ENCODE data around the gene CCDC186. TPM values are rescaled to one million over a fixed set of nuclear protein-coding genes. Genes with fewer than 3 reads are reported as not detected.

Gene CCDC186
- total RNA-seq, 1 experiment from 2014 or later = 9.1 TPM

DNA sequence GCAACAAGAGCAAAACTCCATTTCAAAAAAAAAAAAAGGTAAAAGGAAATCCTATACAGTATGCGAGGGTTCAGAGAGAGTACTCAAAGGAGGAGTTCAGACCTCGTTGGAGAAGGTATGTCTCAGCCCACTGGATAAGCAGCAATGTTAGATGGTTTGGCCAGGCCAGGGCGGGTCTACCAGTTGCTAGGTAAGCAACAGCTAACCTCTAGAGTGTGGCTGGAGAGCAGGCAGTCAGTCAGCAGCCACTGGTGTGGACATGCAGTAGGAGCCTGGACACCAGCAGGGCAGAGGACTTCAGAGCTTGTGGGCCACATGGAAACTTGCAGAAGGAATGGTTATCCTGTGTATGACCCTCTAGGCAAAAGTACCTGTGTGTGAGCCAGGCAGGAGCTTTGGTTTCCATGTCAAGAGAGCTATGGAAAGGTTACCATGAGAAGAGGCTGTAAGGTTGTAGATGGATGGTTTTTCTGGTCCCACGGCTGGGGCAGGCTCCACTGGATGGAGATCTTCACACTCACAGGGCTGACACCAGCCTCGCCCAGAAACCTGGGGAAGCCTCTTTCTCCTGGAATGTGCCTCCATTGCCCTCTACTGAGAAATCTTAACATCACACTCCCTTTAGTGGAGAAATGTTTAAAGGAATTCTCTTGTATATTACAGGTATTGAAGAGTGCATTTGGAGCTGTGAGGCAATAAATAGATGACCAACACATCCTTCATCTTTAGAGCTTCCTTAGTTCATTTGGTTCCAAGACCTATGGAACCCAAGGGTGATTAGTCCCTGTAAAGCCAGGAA lies 63.6 kb downstream of the CCDC186 start:
- peak; percentile 22 for DNase-seq (ENCODE audit: low read depth)

DNA sequence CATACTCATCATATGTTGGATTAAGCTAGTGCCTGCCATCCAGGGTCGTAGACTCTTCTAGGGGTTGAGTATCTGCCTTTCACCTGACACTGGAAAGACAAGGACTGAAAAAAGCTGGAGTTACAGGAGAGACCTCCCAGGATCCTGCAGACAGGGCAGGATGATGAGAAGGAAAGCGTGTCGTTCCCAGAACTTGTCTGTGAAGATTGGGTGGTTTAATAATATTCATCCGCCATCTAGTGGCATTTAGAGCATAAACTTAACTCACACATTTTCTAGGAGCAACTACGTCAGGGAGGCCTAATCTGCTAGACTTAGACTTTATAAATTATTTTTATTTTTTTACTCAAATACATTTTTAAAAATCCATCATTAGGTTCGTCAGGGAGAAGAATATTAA lies 70.7 kb downstream of the CCDC186 start:
- DNase-seq (ENCODE audit: low read depth) = peak; percentile 65

DNA sequence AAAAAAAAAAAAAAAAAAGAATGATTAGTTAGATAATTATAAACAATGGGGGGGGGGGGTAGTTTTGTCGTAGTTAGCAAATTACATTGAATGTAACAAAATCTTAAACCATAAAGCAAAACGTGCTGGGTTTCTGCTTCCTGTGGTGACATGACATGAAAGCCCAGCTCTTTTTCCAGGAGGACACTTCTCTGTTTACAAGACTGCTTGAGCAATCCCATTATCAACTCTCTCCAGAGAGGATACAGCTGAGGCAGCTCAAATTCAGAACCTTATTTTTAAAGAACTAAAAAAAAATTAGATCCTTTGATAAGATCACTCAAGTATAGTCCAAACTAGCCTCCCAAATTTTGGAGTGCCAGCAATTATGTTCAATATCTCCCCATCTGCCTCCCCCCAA lies 71.7 kb downstream of the CCDC186 start:
- no peak for DNase-seq (ENCODE audit: low read depth)

DNA sequence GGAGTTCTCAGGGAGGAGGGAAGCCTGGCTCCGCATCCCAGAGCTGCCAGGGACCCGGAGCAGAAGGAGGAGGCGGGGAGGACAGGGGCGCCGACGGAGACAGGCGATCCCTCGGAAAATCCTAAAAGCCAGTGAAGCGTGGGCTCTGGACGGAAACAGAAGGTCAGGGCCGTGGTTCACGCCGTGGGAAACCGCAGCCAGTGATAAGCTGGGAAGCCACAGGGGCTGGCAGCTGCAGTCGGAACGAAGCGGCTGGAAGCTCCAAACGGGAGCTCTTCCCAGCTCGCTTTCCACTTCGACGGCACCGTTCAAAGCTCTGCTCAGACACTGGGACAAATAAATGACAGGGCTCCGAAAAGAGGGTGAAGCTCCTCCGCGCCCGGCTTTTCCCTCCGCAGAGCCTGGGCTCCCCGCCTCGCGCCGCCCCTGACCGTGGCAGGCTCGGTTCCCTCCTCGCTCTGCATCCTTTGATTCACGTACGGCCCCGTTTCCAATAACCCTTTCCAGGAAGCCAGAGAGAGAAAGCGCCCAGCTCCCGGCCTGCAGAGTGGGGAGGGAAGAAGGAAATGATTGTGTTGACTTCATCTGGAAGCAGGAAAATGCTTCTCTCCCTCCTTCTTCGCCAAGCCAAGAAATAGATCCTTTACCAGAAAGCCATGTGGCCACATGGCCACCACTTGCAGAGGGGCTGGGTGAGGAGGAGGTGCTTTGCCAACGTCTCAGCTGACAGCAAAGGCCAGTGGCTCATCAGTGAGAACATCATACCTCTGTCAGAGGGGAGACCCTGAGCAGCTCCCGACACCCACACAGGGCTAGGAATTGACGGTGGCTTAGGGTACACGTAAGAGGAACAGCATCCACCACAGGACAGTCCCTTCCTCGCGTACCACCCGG lies 72.9 kb downstream of the CCDC186 start:
- DNase-seq (ENCODE audit: low read depth) = peak; percentile 40

DNA sequence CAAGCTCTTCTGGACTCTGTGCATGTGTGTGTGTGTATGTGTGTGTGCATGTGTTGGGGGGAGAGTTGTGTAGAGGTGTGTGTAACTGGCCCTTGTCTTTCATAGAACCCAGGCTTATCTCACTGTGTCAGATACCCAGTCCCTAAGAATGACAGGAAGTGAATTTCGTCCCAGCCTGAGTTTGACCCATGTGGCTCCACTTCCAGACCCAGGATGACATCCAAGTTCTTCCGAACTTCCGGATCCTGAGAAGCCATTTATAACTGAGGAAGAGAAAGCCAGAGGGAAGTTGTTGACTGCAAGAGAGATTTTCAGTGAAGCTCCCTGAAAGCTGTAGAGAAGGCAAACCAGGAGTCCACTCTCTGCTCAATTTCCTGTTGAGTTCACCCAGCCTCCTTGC lies 77.1 kb downstream of the CCDC186 start:
- DNase-seq (ENCODE audit: low read depth) = no peak

DNA sequence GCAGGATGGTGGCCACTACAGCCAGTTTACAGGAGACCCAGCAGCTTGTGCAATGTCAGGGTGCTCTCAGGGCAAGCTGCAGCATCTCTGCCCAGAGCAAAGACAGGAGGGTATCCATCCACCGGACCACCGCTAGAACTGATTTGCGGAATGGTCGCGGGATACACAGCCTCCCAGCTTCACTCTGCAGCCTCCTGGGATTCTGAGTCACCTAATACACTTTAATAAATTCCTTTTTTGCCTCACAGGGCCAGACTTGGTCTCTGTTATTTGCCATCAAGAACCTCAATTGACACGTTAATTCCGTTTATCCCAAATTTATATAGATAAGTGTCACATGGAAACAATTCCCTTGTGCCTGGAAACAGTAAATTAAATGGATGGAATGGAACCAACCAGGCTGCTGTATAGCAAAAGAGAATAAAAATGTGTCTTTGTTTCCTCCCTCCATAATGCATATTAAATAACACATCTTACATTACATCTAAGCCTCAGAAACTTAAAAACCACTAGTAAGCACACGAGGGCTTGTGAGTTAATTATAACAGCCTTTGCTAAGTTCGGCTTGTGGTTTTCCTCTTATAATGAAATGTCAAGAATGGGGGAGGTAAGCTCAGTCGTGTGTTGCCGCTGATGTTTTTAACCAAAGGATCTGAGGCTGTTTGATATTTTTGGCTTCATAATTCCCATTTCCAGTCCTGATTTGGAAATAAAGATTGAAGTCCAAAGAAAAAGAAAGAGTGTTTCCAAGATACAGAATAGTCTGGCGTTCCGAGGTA lies 78.3 kb downstream of the CCDC186 start:
- DNase-seq (ENCODE audit: low read depth) = no peak

DNA sequence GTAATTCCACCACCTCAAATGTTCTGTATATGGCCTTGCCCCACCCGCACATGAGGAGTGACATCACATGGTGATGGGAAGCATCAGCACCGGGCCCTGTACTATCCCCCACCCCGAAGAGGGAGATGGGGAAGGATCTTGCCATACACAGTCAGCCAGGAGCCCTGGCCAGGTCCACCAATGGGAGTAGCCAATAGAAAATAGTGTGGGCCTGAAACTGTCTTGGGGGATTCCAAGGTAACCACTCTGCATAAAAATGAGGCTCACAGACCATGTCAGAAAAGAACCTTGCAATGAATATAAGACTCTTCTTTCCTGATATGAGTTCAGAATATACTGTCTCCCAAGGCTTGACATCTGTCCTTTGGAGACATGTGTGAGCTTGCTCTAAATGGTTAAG lies 79.2 kb downstream of the CCDC186 start:
- no peak for DNase-seq (ENCODE audit: low read depth)

DNA sequence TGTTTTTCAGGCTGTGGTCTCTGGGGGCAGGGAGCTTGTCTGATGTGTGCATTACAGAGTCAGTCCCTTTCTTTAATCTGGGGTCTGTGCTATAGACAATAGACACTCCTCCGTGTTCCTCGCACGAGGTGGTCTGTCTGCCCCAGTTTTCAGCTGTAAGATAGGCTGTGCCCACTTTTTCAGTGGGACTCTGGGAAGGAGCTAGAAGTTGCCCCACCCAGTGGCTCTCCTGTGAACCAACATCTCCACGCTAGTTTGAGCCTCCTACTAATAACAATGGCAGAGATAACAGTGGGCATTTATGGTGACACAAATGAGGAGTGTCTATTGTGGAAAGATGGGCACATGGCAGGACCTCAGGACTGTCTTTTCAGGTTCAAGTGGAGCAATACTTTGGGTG lies 86.3 kb downstream of the CCDC186 start:
- DNase-seq (ENCODE audit: low read depth) = no peak

DNA sequence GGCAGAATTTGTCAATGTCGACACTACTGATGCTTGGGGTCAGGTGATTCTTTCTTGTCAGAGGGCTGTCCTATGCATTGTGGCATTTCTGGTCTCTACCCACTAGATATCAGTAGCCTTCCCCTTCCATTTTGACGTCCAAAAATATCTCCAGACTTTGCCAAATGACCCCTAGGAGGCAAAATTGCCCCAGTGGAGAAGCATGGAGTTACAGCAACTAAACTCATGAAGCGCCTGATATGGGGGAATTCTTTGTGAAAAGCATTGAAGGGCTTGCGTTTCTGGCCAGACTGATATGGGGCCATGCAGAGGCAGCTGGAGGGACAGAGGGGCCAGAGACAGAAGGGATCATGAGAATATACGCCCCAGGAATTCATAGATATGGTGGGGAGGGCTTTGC lies 86.7 kb downstream of the CCDC186 start:
- no peak for DNase-seq (ENCODE audit: low read depth)

DNA sequence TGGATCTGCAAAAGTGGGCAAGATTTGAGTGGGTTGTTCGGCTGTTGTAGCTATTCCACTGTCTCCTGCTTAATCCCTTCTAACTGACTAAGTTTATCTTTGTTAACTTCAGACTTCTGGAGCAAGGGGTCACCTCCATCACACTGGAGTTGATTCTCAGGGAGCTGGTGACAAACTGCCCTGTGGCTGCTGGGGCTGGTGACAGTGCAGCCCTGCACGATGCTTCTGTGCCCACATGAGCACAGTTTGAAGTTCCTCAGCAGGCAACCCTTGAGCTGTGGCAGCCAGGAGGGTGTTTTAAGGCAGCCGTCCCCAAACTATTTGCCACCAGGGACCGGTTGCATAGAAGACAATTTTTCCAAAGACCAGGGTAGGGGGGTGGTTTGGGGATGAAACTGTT lies 89.8 kb downstream of the CCDC186 start:
- no peak for DNase-seq (ENCODE audit: low read depth)

DNA sequence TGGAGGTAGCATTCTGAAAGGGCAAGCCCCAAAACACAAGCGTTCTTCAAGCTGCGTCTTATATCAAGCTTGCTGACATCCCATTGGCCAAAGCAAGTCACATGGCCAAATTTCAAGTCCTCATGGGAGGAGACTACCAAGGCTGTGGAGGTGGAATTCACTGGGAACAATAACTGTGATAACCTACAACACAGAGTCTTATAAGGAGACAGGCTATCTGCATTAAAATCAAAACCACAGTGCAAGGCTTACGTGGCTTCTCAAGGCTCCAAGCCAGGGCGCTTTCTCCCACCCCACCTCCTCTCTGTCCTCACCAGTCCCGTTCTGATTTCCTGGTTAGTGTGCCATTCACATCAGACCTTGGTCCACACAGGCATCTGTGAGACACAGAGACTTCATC lies 91.0 kb downstream of the CCDC186 start:
- DNase-seq (ENCODE audit: low read depth) = peak; percentile 52

DNA sequence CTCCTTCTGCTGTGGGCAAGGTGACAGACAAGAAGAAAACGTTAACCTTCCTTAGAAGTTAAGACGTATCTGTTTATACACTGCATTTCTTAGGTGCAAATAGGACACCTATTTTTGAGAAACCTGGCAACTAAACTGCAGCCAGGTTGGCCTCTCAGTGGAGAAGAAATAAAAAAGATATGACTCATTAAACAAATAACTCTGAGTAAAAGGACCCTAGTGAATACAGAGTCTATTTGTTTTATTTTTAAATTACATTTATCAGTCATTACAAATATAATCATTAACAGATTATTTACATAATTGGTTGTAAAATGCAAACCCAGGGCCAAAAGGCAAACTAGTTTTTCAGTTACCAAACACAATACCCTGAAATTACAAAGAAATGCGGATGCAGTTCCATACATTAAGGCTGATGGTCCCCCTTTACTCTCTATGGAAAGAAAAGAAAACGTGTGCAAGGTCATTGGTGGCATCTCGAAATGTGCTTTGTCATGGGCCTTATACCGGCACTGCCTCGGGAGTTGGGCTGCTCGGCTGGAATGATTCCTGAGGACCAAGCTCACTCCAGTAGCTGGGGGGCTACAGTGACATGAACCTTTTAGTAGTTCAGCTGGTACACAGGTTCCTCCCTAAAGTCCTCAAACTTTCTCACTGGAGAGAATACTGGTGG lies 92.0 kb downstream of the CCDC186 start:
- no peak for DNase-seq (ENCODE audit: low read depth)

DNA sequence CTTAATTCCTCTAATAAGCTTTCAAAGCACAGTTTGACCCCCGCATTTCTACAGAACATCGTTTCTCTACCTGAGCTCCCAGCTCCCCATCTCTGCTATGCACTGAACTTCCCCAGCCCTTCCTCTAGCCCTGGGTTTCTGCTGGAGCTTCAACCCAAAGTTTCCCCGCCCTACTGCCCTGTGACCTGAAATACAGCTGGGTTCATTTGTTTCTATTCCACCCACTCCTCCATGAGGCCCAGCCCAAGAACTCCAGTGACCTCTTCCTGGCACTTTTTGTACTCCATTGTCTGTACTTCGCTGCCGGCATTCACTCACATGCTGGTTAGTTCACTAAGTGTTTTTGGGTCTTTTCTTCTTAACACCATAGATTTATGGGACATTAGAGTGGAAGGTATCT lies 94.6 kb downstream of the CCDC186 start:
- no peak for DNase-seq (ENCODE audit: low read depth)

DNA sequence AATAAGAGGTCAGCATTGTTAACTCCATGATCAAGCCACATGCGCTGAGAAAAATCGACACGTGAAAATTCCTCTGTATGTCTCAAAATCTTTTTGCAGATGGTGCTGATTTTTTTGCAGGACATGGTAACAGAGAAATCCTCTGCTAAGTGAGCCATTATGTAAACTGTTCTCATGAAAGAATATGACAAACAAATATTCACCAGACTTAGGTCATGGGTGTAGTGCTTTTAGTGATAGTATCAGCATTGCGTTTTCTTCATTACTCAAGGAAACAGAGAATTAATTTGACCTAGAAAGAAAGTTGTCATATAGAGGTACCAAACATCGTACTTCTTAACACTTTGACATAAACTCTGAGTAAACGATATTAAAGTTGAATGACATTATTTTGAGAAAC lies 95.7 kb downstream of the CCDC186 start:
- no peak for DNase-seq (ENCODE audit: low read depth)

DNA sequence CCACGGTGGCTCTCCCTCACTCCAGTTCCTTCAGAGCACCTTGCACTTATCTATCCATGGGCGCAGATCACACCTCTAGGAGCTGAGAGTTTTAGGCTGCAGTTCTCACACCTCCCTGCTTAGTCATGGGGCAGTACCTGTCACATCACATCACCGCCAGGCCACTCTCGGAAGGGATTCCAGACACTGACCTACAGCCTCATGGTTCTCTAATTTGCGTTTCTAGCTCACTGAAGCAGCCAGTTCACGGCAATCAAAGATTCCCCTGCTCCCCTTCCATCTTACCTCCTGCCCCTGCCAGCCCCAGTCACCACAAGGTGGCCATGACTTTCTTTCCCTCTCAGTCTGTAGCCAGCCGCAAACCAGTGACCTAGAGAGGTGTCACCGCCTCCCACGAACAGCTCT lies 96.2 kb downstream of the CCDC186 start:
- DNase-seq (ENCODE audit: low read depth) = no peak

DNA sequence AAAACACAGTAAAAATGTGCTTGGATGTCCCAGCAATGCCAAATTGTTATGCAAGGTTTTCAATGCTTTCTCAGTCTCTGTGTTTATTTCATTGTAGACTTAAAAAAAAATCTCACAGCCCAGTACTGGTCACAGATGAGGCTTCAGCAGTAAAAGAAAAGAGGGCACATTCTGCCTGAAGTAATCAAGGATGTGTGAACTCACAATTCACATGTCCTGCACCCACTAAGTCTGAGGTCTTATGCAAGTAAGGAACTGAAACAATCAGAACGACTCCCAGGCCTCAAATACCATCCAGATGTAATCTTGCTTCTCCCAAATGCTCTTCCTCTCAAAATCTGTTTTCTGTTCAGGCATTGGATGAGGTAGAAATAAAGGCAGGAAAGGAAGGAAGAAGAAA lies 96.7 kb downstream of the CCDC186 start:
- DNase-seq (ENCODE audit: low read depth) = no peak

DNA sequence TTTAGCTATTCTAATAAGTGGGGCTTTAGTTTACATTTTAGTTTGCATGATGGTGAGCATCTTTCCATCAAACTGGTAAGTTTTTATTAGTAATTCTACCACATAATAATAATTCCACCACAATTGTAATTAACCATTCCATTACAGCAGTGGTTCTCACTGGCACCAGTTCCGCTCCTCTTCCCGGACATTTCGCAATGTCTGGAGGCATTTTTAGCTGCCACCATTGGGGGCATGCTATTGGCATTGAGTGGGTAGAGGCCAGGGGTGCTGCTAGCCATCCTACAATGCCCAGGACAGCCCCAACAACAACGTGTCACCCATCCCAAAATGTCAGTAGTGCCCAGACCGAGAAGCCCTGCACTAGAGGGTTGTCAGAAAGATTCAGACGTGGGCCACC lies 98.9 kb downstream of the CCDC186 start:
- no peak for DNase-seq (ENCODE audit: low read depth)

DNA sequence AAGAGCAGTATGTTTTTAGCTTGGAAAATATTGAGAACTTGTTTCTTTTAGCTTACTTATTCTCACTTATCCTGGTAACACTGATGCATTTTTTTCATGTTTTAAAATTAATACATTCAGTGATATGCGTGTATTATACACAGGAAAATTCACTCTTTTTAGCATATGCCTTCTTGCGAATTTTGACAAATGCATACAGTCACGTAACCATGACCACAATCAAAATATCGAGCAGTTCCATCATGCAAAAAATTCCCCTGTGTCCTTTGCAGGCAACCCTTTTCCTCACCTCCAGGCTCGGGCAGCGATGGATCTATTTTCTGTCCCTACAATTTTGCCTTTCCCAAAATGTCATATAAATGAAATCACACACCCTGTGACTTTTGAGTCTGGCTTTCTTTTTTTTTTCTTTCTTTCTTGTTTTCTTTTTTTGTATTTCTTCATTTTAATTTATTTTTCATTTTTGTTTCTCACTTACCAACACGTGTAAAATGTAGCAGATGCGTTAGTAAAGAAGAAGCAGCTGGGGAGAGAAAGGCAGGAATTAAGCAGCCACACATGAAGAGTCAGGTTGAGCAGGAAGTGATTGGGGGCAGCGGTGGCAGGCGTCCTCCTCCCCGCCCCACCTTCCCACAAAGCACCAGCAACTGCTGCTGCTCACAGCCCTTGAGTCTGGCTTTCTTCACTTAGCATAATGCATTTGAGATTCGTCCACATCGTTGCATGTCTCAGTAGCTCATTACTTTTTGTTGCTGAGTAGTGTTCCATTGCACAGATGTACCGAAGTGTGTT lies 100.4 kb downstream of the CCDC186 start:
- DNase-seq (ENCODE audit: low read depth) = no peak

DNA sequence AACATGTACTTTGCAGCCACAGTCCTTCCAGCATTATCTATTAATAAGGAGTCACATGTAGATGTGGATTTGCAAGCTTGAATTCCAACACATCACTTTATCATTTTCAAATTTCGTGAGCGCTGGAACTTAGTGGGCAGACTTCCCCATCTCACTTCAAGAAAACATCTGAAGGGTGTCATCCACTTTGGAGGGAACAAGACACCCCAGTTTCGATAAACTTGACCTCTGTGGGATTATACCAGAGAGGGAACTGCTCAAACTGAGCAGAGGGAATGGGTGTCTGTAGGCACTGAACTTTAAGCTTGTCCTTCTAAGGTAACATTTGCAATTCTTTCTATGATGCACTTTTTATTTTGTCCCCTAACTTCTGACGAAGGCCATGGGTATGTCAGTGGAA lies 102.8 kb downstream of the CCDC186 start:
- no peak for DNase-seq (ENCODE audit: low read depth)
